SU-DHL-6 (cell line): Measurements from ENCODE around the gene DMD.

Source experiments
- EZH2phosphoT487 ChIP-seq: fragments of 200-600 bp; sonication (generic), shearing (Covaris generic); conservative IDR thresholded peaks from 2 replicates; pipeline ENCODE4 v1.6.1; 2018; ENCODE audit warnings: mild to moderate bottlenecking, antibody characterized with exemption, low read length, moderate library complexity, mixed read lengths
- TF ChIP-seq, protein P1 (sequence below): fragments of 200-600 bp; sonication (generic); IDR thresholded peaks from one replicate; pipeline ENCODE4 v1.5.1; 2017; ENCODE audit warnings: antibody characterized with exemption, mild to moderate bottlenecking, low read length, moderate library complexity; ENCODE audit not compliant: insufficient read depth, poor library complexity, severe bottlenecking

DNA sequence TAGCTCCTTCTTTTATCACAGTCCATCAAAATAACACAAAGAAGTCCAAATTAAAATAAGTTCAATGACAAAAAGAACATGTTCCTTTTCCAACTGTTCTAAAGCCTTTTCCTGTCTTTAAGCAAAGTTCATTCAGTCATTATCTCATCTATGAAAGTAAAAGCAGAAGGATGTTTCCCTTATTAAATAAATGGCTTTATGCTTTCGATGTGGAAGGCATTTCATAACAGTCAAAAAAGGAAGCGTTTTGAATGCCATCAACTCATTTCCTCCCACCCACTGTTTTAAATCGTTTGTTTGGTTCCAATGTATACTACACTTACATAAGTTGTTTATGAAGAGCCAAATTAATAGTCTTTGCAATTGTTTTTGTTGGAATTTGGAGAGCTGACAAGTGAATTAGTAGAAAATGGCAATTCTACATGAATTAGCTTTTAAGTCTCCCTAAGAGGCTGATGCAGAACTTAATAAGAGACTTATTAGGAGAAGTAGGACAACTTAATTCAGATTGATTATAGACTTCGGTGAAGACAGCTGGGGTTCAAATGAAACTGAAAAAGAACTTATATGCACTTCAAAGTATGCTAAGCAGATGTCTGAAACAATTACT, 1746.9 kb downstream of the DMD start:
- TF ChIP-seq, protein P1, sequence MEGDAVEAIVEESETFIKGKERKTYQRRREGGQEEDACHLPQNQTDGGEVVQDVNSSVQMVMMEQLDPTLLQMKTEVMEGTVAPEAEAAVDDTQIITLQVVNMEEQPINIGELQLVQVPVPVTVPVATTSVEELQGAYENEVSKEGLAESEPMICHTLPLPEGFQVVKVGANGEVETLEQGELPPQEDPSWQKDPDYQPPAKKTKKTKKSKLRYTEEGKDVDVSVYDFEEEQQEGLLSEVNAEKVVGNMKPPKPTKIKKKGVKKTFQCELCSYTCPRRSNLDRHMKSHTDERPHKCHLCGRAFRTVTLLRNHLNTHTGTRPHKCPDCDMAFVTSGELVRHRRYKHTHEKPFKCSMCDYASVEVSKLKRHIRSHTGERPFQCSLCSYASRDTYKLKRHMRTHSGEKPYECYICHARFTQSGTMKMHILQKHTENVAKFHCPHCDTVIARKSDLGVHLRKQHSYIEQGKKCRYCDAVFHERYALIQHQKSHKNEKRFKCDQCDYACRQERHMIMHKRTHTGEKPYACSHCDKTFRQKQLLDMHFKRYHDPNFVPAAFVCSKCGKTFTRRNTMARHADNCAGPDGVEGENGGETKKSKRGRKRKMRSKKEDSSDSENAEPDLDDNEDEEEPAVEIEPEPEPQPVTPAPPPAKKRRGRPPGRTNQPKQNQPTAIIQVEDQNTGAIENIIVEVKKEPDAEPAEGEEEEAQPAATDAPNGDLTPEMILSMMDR, result no peak
- TF ChIP-seq EZH2phosphoT487, result no peak
